HCT116 (cell line): ENCODE data around the gene FRY. TPM values are rescaled to one million over a fixed set of nuclear protein-coding genes. Genes with fewer than 3 reads are reported as not detected.

ENCODE experiments used
- ATAC-seq: fragments of 200-7000 bp; cut with Tn5 transposase; 2 replicates; pipeline ENCODE4 v1.9.1; 2020; ENCODE audit warnings: mild to moderate bottlenecking, moderate library complexity
- BruUV-seq: library from RNA; stranded (reverse); fragments of 400-500 nt; replicated peaks from 2 replicates; lab custom pipeline; 2021; lab: Mats Ljungman, UMichigan
- CTCF ChIA-PET: fragments of 300-600 bp; sonication (Branson Sonifier 250); formaldehyde crosslinking; loops from one replicate; lab custom pipeline; 2021; ENCODE audit warnings: antibody characterized with exemption; lab: Charles Lee
- POLR2A ChIA-PET: fragments of 300-600, 350-600 bp; sonication (Branson Sonifier 250); formaldehyde crosslinking; loops from one replicate; lab custom pipeline; 2021; ENCODE audit warnings: antibody characterized with exemption; lab: Charles Lee
- RAD21 ChIA-PET, 2 experiments: fragments of 300-600 bp; sonication (Branson Sonifier 250); formaldehyde crosslinking; loops; one replicate each; lab custom pipeline; 2023; ENCODE audit warnings: low total read pairs in 2 of 2; ENCODE audit not compliant: uncharacterized antibody in 2 of 2, unreplicated experiment in 2 of 2, low non-redundant PET in 1 of 2; lab: Charles Lee
- DNase-seq: peaks from one replicate; pipeline ENCODE4 v3.0.0-alpha.2; 2010; ENCODE audit warnings: low read depth, low spot score
- H2AFZ ChIP-seq: fragments of 200-600 bp; shearing (Covaris generic), sonication (generic); 2 replicates; pipeline ENCODE4 v1.6.1; 2017; ENCODE audit warnings: low read depth, mixed run types, mixed read lengths, antibody characterized with exemption, low read length; ENCODE audit not compliant: poor library complexity, severe bottlenecking
- H3K27ac ChIP-seq: 2 replicates; pipeline ENCODE4 v1.5.1; 2012; ENCODE audit warnings: low read depth, low read length
- H3K27me3 ChIP-seq: fragments of 200-600 bp; sonication (generic); 2 replicates; pipeline ENCODE4 v1.6.1; 2016; ENCODE audit warnings: mixed run types, low read length, mixed read lengths; ENCODE audit not compliant: insufficient read depth
- H3K36me3 ChIP-seq, 2 experiments: fragments of 200-500 bp in 1 of 2; fragments of 200-600 bp in 1 of 2; sonication (Bioruptor generic) in 1 of 2; sonication (generic) in 1 of 2; 2 replicates each; pipeline versions ENCODE4 v1.5.1 to v1.6.1; 2014 to 2016; ENCODE audit warnings: low read length in 2 of 2, inconsistent platforms in 1 of 2, mixed read lengths in 1 of 2, mixed run types in 1 of 2; ENCODE audit not compliant: insufficient read depth in 2 of 2, control insufficient read depth in 1 of 2
- H3K4me1 ChIP-seq, 2 experiments: fragments of 200-600 bp in 1 of 2; sonication (generic) in 1 of 2; 2 replicates each; pipeline versions ENCODE4 v1.5.1 to v1.6.1; 2012 to 2017; ENCODE audit warnings: low read length in 2 of 2, inconsistent platforms in 1 of 2, mild to moderate bottlenecking in 1 of 2, mixed read lengths in 1 of 2, mixed run types in 1 of 2, moderate library complexity in 1 of 2; ENCODE audit not compliant: insufficient read depth in 2 of 2, control insufficient read depth in 1 of 2
- H3K4me2 ChIP-seq: fragments of 200-600 bp; sonication (generic); 2 replicates; pipeline ENCODE4 v1.6.1; 2017; ENCODE audit warnings: mixed run types, low read length, mixed read lengths
- H3K4me3 ChIP-seq, 2 experiments: fragments of 200-600 bp in 1 of 2; sonication (generic) in 1 of 2; replicated peaks in 1 of 2; 2 replicates each; pipeline ENCODE4 v1.5.1; 2011 to 2016; ENCODE audit warnings: low read length in 2 of 2, control low read depth in 1 of 2, low read depth in 1 of 2, mild to moderate bottlenecking in 1 of 2, mixed read lengths in 1 of 2, mixed run types in 1 of 2
- H3K79me2 ChIP-seq: fragments of 200-600 bp; sonication (generic); 2 replicates; pipeline ENCODE4 v1.6.1; 2017; ENCODE audit warnings: mild to moderate bottlenecking, mixed run types, low read length, moderate library complexity, mixed read lengths; ENCODE audit not compliant: insufficient read depth
- H3K9ac ChIP-seq: fragments of 200-600 bp; sonication (generic); 2 replicates; pipeline ENCODE4 v1.6.1; 2016; ENCODE audit warnings: low read length, mixed read lengths
- H3K9me2 ChIP-seq: fragments of 200-600 bp; sonication (generic), shearing (Covaris generic); 2 replicates; pipeline ENCODE4 v1.6.1; 2017; ENCODE audit warnings: mixed run types, mild to moderate bottlenecking, moderate library complexity; ENCODE audit not compliant: insufficient read depth
- H3K9me3 ChIP-seq, 2 experiments: fragments of 200-500 bp in 1 of 2; fragments of 200-600 bp in 1 of 2; sonication (Bioruptor generic) in 1 of 2; sonication (generic) in 1 of 2; 2 replicates each; pipeline ENCODE4 v1.6.1; 2014 to 2017; ENCODE audit warnings: low read length in 2 of 2, mixed read lengths in 2 of 2, inconsistent platforms in 1 of 2, low read depth in 1 of 2, mild to moderate bottlenecking in 1 of 2, mixed run types in 1 of 2, moderate library complexity in 1 of 2; ENCODE audit not compliant: control insufficient read depth in 1 of 2, insufficient read depth in 1 of 2
- H4K20me1 ChIP-seq: fragments of 200-600 bp; sonication (generic), shearing (Covaris generic); 2 replicates; pipeline ENCODE4 v1.6.1; 2017; ENCODE audit warnings: mixed run types, mild to moderate bottlenecking, moderate library complexity; ENCODE audit not compliant: insufficient read depth
- CBX3 ChIP-seq: IDR thresholded peaks from 2 replicates; pipeline ENCODE4 v1.6.1; 2012; ENCODE audit warnings: low read depth
- CEBPB ChIP-seq: IDR thresholded peaks from 2 replicates; pipeline ENCODE4 v1.6.1; 2012; ENCODE audit warnings: low read depth
- CTCF ChIP-seq, 3 experiments: fragments of 200-600 bp in 1 of 3; sonication (generic) in 1 of 3; IDR thresholded peaks in 2 of 3; conservative IDR thresholded peaks in 1 of 3; 2 replicates each; pipeline ENCODE4 v1.5.1; 2012 to 2017; ENCODE audit warnings: low read depth in 2 of 3, low read length in 2 of 3, antibody characterized with exemption in 1 of 3, borderline replicate concordance in 1 of 3, control low read depth in 1 of 3, mild to moderate bottlenecking in 1 of 3, mixed read lengths in 1 of 3, mixed run types in 1 of 3, moderate library complexity in 1 of 3; ENCODE audit not compliant: insufficient read depth in 1 of 3
- EGR1 ChIP-seq: IDR thresholded peaks from 2 replicates; pipeline ENCODE4 v1.6.1; 2012; ENCODE audit warnings: low read depth
- ELF1 ChIP-seq: IDR thresholded peaks from 2 replicates; pipeline ENCODE4 v1.6.1; 2012; ENCODE audit warnings: low read depth, borderline replicate concordance
- EZH2 ChIP-seq: fragments of 200-600 bp; sonication (generic); IDR thresholded peaks from 2 replicates; pipeline ENCODE4 v1.6.1; 2017; ENCODE audit warnings: antibody characterized with exemption, mixed run types
- EZH2phosphoT487 ChIP-seq: fragments of 200-600 bp; IDR thresholded peaks from 2 replicates; pipeline ENCODE4 v1.6.1; 2018; ENCODE audit warnings: antibody characterized with exemption, borderline replicate concordance
- FOSL1 ChIP-seq: IDR thresholded peaks from 2 replicates; pipeline ENCODE4 v1.6.1; 2012; ENCODE audit warnings: low read depth
- MAX ChIP-seq: IDR thresholded peaks from 2 replicates; pipeline ENCODE4 v1.6.1; 2012
- POLR2AphosphoS5 ChIP-seq: IDR thresholded peaks from 2 replicates; pipeline ENCODE4 v1.6.1; 2011; ENCODE audit warnings: mild to moderate bottlenecking, low read depth, low read length, moderate library complexity
- SRF ChIP-seq: IDR thresholded peaks from 2 replicates; pipeline ENCODE4 v1.6.1; 2012; ENCODE audit warnings: low read depth
- TCF7L2 ChIP-seq: IDR thresholded peaks from 2 replicates; pipeline ENCODE4 v1.7.0; 2011; ENCODE audit warnings: borderline replicate concordance, inconsistent platforms; ENCODE audit not compliant: insufficient read depth, insufficient read length; ENCODE audit errors: extremely low read depth
- YY1 ChIP-seq: IDR thresholded peaks from 2 replicates; pipeline ENCODE4 v1.6.1; 2011; ENCODE audit warnings: low read length, low read depth, moderate library complexity, mild to moderate bottlenecking; ENCODE audit not compliant: insufficient replicate concordance; ENCODE audit errors: extremely low read depth
- ZBTB33 ChIP-seq: IDR thresholded peaks from 2 replicates; pipeline ENCODE4 v1.6.1; 2011; ENCODE audit warnings: mild to moderate bottlenecking, low read length, moderate library complexity; ENCODE audit not compliant: insufficient replicate concordance; ENCODE audit errors: extremely low read depth
- ZFX ChIP-seq: fragments of 450-650 bp; IDR thresholded peaks from 2 replicates; pipeline ENCODE4 v1.6.1; 2017
- intact Hi-C: fragments of 100-400 bp; cut with micrococcal nuclease; formaldehyde crosslinking; loops from 2 replicates; pipeline ENCODE4 v1.10.0; 2022
- total RNA-seq: library from RNA; stranded (reverse); gene quantifications from one replicate; pipeline ENCODE4 v1.2.1, GENCODE V29; 2021; ENCODE audit not compliant: unreplicated experiment

Gene FRY
- total RNA-seq, 1 experiment from 2014 or later: 1.4 TPM

DNA sequence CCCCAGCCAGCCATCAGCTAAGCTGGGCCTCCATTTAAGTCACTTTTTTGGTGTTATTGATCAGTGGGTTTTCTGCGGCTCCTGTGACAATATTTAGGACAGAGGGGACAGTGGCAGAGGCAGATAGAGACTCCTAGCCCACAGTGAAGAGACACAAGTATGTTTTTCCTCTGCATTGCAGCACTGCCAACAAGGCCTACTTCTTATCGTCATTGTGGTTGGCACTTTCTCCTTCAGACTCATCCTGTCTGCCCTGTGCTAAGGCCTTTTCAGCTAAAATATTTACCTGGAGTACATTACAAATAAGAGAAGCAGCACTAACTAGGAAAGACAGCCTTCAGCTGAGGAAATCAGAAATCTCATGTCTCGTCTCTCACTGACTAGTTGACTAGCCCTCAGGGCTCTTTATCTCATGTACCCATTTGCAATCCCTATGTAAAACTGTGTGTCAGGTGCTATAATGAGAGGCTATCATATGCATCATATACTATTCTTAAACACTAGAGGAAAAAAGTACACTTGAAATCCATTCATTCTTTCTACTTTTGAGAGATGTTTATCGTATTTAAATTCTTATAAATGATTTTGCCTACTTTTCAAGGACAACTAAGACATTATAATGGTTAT lies 221.4 kb downstream of the FRY start:
- ATAC-seq: no peak
- POLR2A ChIA-PET: no interaction called here

GRCh38 chr13:32253911-32254399 lies 222.4 kb downstream of the FRY start:
- H3K9me3 ChIP-seq: no peaks in the 10 kb centered on the region
- H3K27ac ChIP-seq: no peak overlapping the region
- no peak overlapping the region for H3K4me2 ChIP-seq
- H2AFZ ChIP-seq: no peak overlapping the region
- CTCF ChIA-PET: no interaction called here
- H3K9me2 ChIP-seq: no peaks in the 10 kb centered on the region
- POLR2A ChIA-PET: no interaction called here
- DNase-seq (no peak), ATAC-seq (no peak)
- no peaks in the 10 kb centered on the region for H3K4me1 ChIP-seq
- H3K4me3 ChIP-seq: no peak overlapping the region
- RAD21 ChIA-PET: no interaction called here
- H3K27me3 ChIP-seq: no peaks in the 10 kb centered on the region
- no peak overlapping the region for H3K9ac ChIP-seq
- H3K79me2 ChIP-seq: no peaks in the 10 kb centered on the region
- no peaks in the 10 kb centered on the region for H4K20me1 ChIP-seq
- no TSS peak for BruUV-seq
- intact Hi-C loops: no loop called here
- no peaks in the 10 kb centered on the region for H3K36me3 ChIP-seq
- no peak for TF ChIP-seq EZH2phosphoT487
- no peak for TF ChIP-seq MAX
- TF ChIP-seq CEBPB: no peak
- no peak for TF ChIP-seq FOSL1
- TF ChIP-seq POLR2AphosphoS5: no peak
- TF ChIP-seq TCF7L2: no peak
- no peak for TF ChIP-seq EGR1
- TF ChIP-seq CTCF (IDR thresholded peaks at IDR 0.05 in 2 of 3, conservative IDR thresholded peaks at IDR 0.05 in 1 of 3; ENCODE audit: borderline replicate concordance in 1 of 3, insufficient read depth in 1 of 3, low read depth in 2 of 3, low read length in 2 of 3): no peak
- TF ChIP-seq ZFX: no peak
- no peak for TF ChIP-seq SRF
- TF ChIP-seq YY1: no peak

More for the DNA sequence above, 221.4 kb downstream of the FRY start:
- Histone ChIP-seq H3K4me3 (no peak overlapping the region), H3K27me3 (no peaks in the 10 kb centered on the region), H3K9me3 (no peaks in the 10 kb centered on the region), H3K36me3 (no peaks in the 10 kb centered on the region), H3K4me1 (no peaks in the 10 kb centered on the region), H3K4me2 (no peak overlapping the region), H4K20me1 (no peaks in the 10 kb centered on the region), H3K9ac (no peak overlapping the region), H3K9me2 (no peaks in the 10 kb centered on the region), H2AFZ (no peak overlapping the region), H3K27ac (no peak overlapping the region), H3K79me2 (no peaks in the 10 kb centered on the region)
- DNase-seq: no peak
- intact Hi-C loops: no loop called here
- ChIA-PET CTCF (no interaction called here), RAD21 (no interaction called here)
- no TSS peak for BruUV-seq
- no peak for TF ChIP-seq EGR1
- no peak for TF ChIP-seq ZFX
- TF ChIP-seq ZBTB33: no peak
- no peak for TF ChIP-seq EZH2
- no peak for TF ChIP-seq EZH2phosphoT487
- no peak for TF ChIP-seq CBX3
- TF ChIP-seq ELF1: no peak
